ENCODE data around the gene MBD6.
A peak's percentile ranks its signal among the peaks of the same experiment; 100 is the strongest.
"Not testable (repeated sequence)": the region's sequence is repeated elsewhere in the genome, so short reads cannot be mapped to it uniquely, and the experiment has no call there.

MBD6 gene

GRCh38 chr12:57546438-57547287 is 24.0 kb downstream of the MBD6 start, which contains the start of gene DCTN2:
DCTN2 (minus strand) TSS chr12:57547192; CDS start chr12:57547063, 129 bp downstream.
- peak; percentile 78 to 85 for DNase-seq (ENCODE audit: extremely low read depth in 1 of 2, low read depth in 1 of 2)

GRCh38 chr12:57547288-57548012 is 24.8 kb downstream of the MBD6 start:
- no peak for DNase-seq (ENCODE audit: extremely low read depth in 1 of 2, low read depth in 1 of 2)

GRCh38 chr12:57548013-57548315 is 25.3 kb downstream of the MBD6 start:
- DNase-seq (ENCODE audit: extremely low read depth in 1 of 2, low read depth in 1 of 2), result no peak

GRCh38 chr12:57548488-57548887 is 25.9 kb downstream of the MBD6 start:
- DNase-seq (ENCODE audit: extremely low read depth in 1 of 2, low read depth in 1 of 2), result no peak

- DNase-seq (ENCODE audit: extremely low read depth in 1 of 2, low read depth in 1 of 2), result no peak
These were observed 26.7 kb downstream of the MBD6 start for GRCh38 chr12:57549203-57549908.

GRCh38 chr12:57549909-57550640 is 27.5 kb downstream of the MBD6 start, which contains the start of gene KIF5A:
KIF5A (plus strand) TSS chr12:57550044; CDS start chr12:57550272, 228 bp downstream.
- DNase-seq (ENCODE audit: extremely low read depth in 1 of 2, low read depth in 1 of 2), result peak in 1 of 2 donors; percentile 34

- DNase-seq (ENCODE audit: extremely low read depth in 1 of 2, low read depth in 1 of 2), result no peak
These were observed 28.3 kb downstream of the MBD6 start for GRCh38 chr12:57550641-57551549.

- no peak for DNase-seq (ENCODE audit: extremely low read depth in 1 of 2, low read depth in 1 of 2)
These were observed 29.1 kb downstream of the MBD6 start for GRCh38 chr12:57551637-57552305.

- DNase-seq (ENCODE audit: extremely low read depth in 1 of 2, low read depth in 1 of 2), result no peak
These were observed 29.7 kb downstream of the MBD6 start for GRCh38 chr12:57552306-57552651.

- DNase-seq (ENCODE audit: extremely low read depth in 1 of 2, low read depth in 1 of 2), result no peak
These were observed 30.2 kb downstream of the MBD6 start for GRCh38 chr12:57552835-57553313.

- no peak for DNase-seq (ENCODE audit: extremely low read depth in 1 of 2, low read depth in 1 of 2)
These were observed 30.9 kb downstream of the MBD6 start for GRCh38 chr12:57553343-57554202.

- DNase-seq (ENCODE audit: extremely low read depth in 1 of 2, low read depth in 1 of 2), result no peak
These were observed 31.8 kb downstream of the MBD6 start for GRCh38 chr12:57554453-57554852.

GRCh38 chr12:57554897-57555296 is 32.3 kb downstream of the MBD6 start:
- DNase-seq (ENCODE audit: extremely low read depth in 1 of 2, low read depth in 1 of 2), result no peak

- no peak for DNase-seq (ENCODE audit: extremely low read depth in 1 of 2, low read depth in 1 of 2)
These were observed 36.2 kb downstream of the MBD6 start for GRCh38 chr12:57558864-57559263.

GRCh38 chr12:57560516-57560915 is 37.9 kb downstream of the MBD6 start:
- no peak for DNase-seq (ENCODE audit: extremely low read depth in 1 of 2, low read depth in 1 of 2)

GRCh38 chr12:57561117-57561516 is 38.5 kb downstream of the MBD6 start:
- DNase-seq (ENCODE audit: extremely low read depth in 1 of 2, low read depth in 1 of 2), result not testable (repeated sequence)

GRCh38 chr12:57563358-57563757 is 40.7 kb downstream of the MBD6 start:
- DNase-seq (ENCODE audit: extremely low read depth in 1 of 2, low read depth in 1 of 2), result no peak

GRCh38 chr12:57564178-57564740 is 41.6 kb downstream of the MBD6 start:
- DNase-seq (ENCODE audit: extremely low read depth in 1 of 2, low read depth in 1 of 2), result no peak

All from activated CD8-positive, alpha-beta memory T cell treated with anti-CD3 and anti-CD28 coated beads for 1 hour (primary cell).